ENCODE results near the gene EDA. TPM values are rescaled to one million over a fixed set of nuclear protein-coding genes. Genes with fewer than 3 reads are reported as not detected.

EDA gene
- total and polyA plus RNA-seq, 2 donors (not counting 1 experiment from before 2014, with no cell fraction given): 0.04 to 1.2 TPM

- intact Hi-C loops (cut with micrococcal nuclease): no loop called here
- no peaks in the 10 kb centered on the region for H3K9me3 Mint-ChIP-seq (ENCODE audit: insufficient read depth)
- DNase-seq: no peak
- H3K27me3 Mint-ChIP-seq: no peaks in the 10 kb centered on the region
- no peak overlapping the region for H3K4me2 ChIP-seq (replicated peaks; ENCODE audit: low read depth, low read length, poor library complexity, severe bottlenecking)
- no peak overlapping the region for H3K4me3 ChIP-seq (ENCODE audit: control extremely low read depth in 1 of 5, extremely low read depth in 1 of 5, insufficient read depth in 1 of 5, low read depth in 2 of 5, low read length in 4 of 5)
- H3K27ac ChIP-seq (ENCODE audit: low read length in 2 of 2): no peak overlapping the region
- H4K20me1 ChIP-seq (ENCODE audit: control insufficient read depth, insufficient read depth, low read length, poor library complexity, severe bottlenecking): no peaks in the 10 kb centered on the region
- no peak overlapping the region for H2AFZ ChIP-seq (ENCODE audit: insufficient read depth, low read depth, low read length, poor library complexity, severe bottlenecking)
- TF ChIP-seq CTCF (IDR thresholded peaks at IDR 0.05): no peak
- TF ChIP-seq EZH2 (IDR thresholded peaks at IDR 0.05; ENCODE audit: borderline replicate concordance, insufficient read depth, low read depth, low read length, poor library complexity, severe bottlenecking): no peak
- H3K4me1 Mint-ChIP-seq: no peaks in the 10 kb centered on the region
- H3K27ac Mint-ChIP-seq: no peak overlapping the region
- H3K4me3 Mint-ChIP-seq: no peak overlapping the region
- ATAC-seq (ENCODE audit: low read depth): no peak
- no peaks in the 10 kb centered on the region for H3K27me3 ChIP-seq (replicated peaks in 1 of 4; ENCODE audit: control extremely low read depth in 1 of 4, control insufficient read depth in 3 of 4, insufficient read depth in 4 of 4, low read length in 3 of 4)
- no peak overlapping the region for H3K9ac ChIP-seq (ENCODE audit: low read length)
- H3K79me2 ChIP-seq (ENCODE audit: control insufficient read depth, insufficient read depth, low read length): no peaks in the 10 kb centered on the region
- ChIA-PET POLR2A (no interaction called here), CTCF (interaction anchor here (0.6 kb wide), 1 partner anchor 354 kb away, joined by 3 read pairs; no protein-coding TSS in a partner anchor)
- no peaks in the 10 kb centered on the region for H3K9me3 ChIP-seq (ENCODE audit: control extremely low read depth in 1 of 3, control insufficient read depth in 2 of 3, insufficient read depth in 1 of 3, low read length in 2 of 3)
- no peaks in the 10 kb centered on the region for H3K36me3 ChIP-seq (replicated peaks in 1 of 2; ENCODE audit: control extremely low read depth in 1 of 2, control insufficient read depth in 1 of 2, extremely low read depth in 1 of 2, insufficient read depth in 2 of 2, low read length in 1 of 2)
- no peaks in the 10 kb centered on the region for H3K4me1 ChIP-seq (ENCODE audit: control insufficient read depth in 2 of 2, insufficient read depth in 2 of 2, low read length in 2 of 2)
Observed at GRCh38 chrX:70046978-70047377, 431.1 kb downstream of the EDA start.

GRCh38 chrX:70049406-70049805 is 433.5 kb downstream of the EDA start:
- intact Hi-C loops (cut with micrococcal nuclease): no loop called here
- 86% methylated on average over 2 of the region's 3 CpGs for WGBS (ENCODE audit: insufficient coverage)
- H4K20me1 ChIP-seq (ENCODE audit: control insufficient read depth, insufficient read depth, low read length, poor library complexity, severe bottlenecking): no peaks in the 10 kb centered on the region
- no peak overlapping the region for H3K4me3 Mint-ChIP-seq
- H3K9me3 ChIP-seq (ENCODE audit: control extremely low read depth in 1 of 3, control insufficient read depth in 2 of 3, insufficient read depth in 1 of 3, low read length in 2 of 3): no peaks in the 10 kb centered on the region
- H2AFZ ChIP-seq (ENCODE audit: insufficient read depth, low read depth, low read length, poor library complexity, severe bottlenecking): no peak overlapping the region
- CTCF ChIA-PET: no interaction called here
- no peak overlapping the region for H3K4me3 ChIP-seq (ENCODE audit: control extremely low read depth in 1 of 5, extremely low read depth in 1 of 5, insufficient read depth in 1 of 5, low read depth in 2 of 5, low read length in 4 of 5)
- DNase-seq (no peak), ATAC-seq (ENCODE audit: low read depth) (no peak)
- no peak overlapping the region for H3K9ac ChIP-seq (ENCODE audit: low read length)
- H3K4me1 ChIP-seq (ENCODE audit: control insufficient read depth in 2 of 2, insufficient read depth in 2 of 2, low read length in 2 of 2): no peaks in the 10 kb centered on the region
- H3K4me2 ChIP-seq (replicated peaks; ENCODE audit: low read depth, low read length, poor library complexity, severe bottlenecking): no peak overlapping the region
- no peaks in the 10 kb centered on the region for H3K9me3 Mint-ChIP-seq (ENCODE audit: insufficient read depth)
- H3K4me1 Mint-ChIP-seq: no peaks in the 10 kb centered on the region
- H3K79me2 ChIP-seq (ENCODE audit: control insufficient read depth, insufficient read depth, low read length): no peaks in the 10 kb centered on the region
- no peaks in the 10 kb centered on the region for H3K27me3 ChIP-seq (replicated peaks in 1 of 4; ENCODE audit: control extremely low read depth in 1 of 4, control insufficient read depth in 3 of 4, insufficient read depth in 4 of 4, low read length in 3 of 4)
- H3K36me3 ChIP-seq (replicated peaks in 1 of 2; ENCODE audit: control extremely low read depth in 1 of 2, control insufficient read depth in 1 of 2, extremely low read depth in 1 of 2, insufficient read depth in 2 of 2, low read length in 1 of 2): no peaks in the 10 kb centered on the region
- H3K27ac ChIP-seq (ENCODE audit: low read length in 2 of 2): no peak overlapping the region
- H3K27me3 Mint-ChIP-seq: no peaks in the 10 kb centered on the region
- POLR2A ChIA-PET: no interaction called here
- no peak overlapping the region for H3K27ac Mint-ChIP-seq
- TF ChIP-seq CTCF (IDR thresholded peaks at IDR 0.05): no peak
- no peak for TF ChIP-seq EZH2 (IDR thresholded peaks at IDR 0.05; ENCODE audit: borderline replicate concordance, insufficient read depth, low read depth, low read length, poor library complexity, severe bottlenecking)
